ENCODE measurements around the gene HOXD10.

The HOXD10 gene

GRCh38 chr2:176107731-176108181 lies 8.8 kb upstream of the HOXD10 start:
- no peak for DNase-seq

- no peak for DNase-seq
Measured at GRCh38 chr2:176109192-176109901, 7.2 kb upstream of the HOXD10 start.

GRCh38 chr2:176109946-176110345 lies 6.6 kb upstream of the HOXD10 start:
- no peak for DNase-seq

GRCh38 chr2:176110415-176111308 lies 5.9 kb upstream of the HOXD10 start:
- DNase-seq = no peak

GRCh38 chr2:176111309-176111663 lies 5.3 kb upstream of the HOXD10 start:
- no peak for DNase-seq

- DNase-seq = no peak
Measured at GRCh38 chr2:176111846-176112374, 4.7 kb upstream of the HOXD10 start.

GRCh38 chr2:176112375-176113302 lies 3.9 kb upstream of the HOXD10 start:
- DNase-seq = no peak

- no peak for DNase-seq
Measured at GRCh38 chr2:176114120-176114929, 2.3 kb upstream of the HOXD10 start.

- no peak for DNase-seq
Measured at GRCh38 chr2:176114930-176115625, 1.5 kb upstream of the HOXD10 start.

- no peak for DNase-seq
Measured at GRCh38 chr2:176117162-176117822, 714 bp downstream of the HOXD10 start.

- no peak for DNase-seq
Measured at GRCh38 chr2:176117823-176118371, 1.3 kb downstream of the HOXD10 start.

- DNase-seq = no peak
Measured at GRCh38 chr2:176118601-176119339, 2.2 kb downstream of the HOXD10 start.

GRCh38 chr2:176120364-176121189 lies 4.0 kb downstream of the HOXD10 start:
- no peak for DNase-seq

- no peak for DNase-seq
Measured at GRCh38 chr2:176121190-176122051, 4.8 kb downstream of the HOXD10 start.

GRCh38 chr2:176122052-176122682 lies 5.6 kb downstream of the HOXD10 start:
- no peak for DNase-seq

- DNase-seq = no peak
Measured at GRCh38 chr2:176122683-176123410, 6.3 kb downstream of the HOXD10 start, which contains the start of gene HOXD9. HOXD9 (plus strand) TSS chr2:176122719; CDS start chr2:176122769, 50 bp downstream.
